ENCODE data around the gene HSP90AB1. TPM values are rescaled to one million over a fixed set of nuclear protein-coding genes. Genes with fewer than 3 reads are reported as not detected.

The HSP90AB1 gene
- total and polyA plus RNA-seq, 2 of the 8 experiments (the other 6 are each of a cell fraction or from before 2014, with no cell fraction given) = 1,564 to 2,297 TPM

DNA sequence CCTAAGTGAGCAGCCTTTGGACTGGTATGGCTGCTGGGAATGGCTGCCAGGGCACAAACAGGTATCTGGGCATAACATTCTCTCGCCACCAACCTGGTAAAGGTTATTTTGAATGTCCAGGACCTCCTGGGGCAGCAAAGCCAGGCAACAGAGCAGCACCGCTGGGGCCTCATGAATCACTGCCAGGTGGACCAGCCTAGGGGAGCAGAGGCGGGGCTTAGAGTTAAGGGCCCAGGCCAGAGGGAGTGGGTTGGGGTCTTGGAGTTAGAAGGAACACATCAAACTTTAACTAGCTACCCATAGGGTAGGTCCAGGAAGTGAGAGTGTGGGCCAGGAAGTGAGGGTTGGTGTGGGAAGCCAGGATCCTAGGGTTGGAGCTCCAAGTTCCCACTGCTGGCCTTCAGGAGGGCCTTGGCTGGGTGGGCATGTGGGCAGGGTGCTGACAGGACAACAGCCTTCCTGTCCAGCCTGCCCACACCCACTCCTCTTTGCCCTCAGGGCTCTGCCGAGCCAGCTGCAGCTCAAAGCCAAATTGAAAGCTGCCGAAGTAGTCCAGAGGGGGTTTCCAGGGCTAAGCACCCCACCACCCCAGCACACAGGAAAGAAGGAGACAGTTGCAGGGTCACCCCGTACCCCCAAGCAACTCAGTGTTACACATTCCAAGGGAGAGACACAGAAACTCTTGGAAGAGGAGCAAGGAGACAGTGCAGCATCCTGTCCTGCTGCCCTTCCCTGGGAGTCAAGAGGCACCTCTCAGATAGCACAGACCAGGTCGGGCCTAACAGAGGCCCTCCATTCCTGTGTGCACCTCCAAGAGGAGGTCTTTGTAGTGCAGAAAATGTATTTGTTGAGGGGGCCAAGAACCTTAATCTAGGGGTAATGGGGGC lies 15.8 kb downstream of the HSP90AB1 start (continued):
- no peak for TF ChIP-seq HDAC2 (IDR thresholded peaks at IDR 0.05; ENCODE audit: borderline replicate concordance in 1 of 2, low read depth in 2 of 2, low read length in 2 of 2)
- TF ChIP-seq TAF7 (optimal IDR thresholded peaks at IDR 0.05; ENCODE audit: borderline replicate concordance, low read depth, low read length) = no peak
- no peak for TF ChIP-seq SP2 (IDR thresholded peaks at IDR 0.05; ENCODE audit: low read length)
- no peak for TF ChIP-seq SUZ12 (IDR thresholded peaks at IDR 0.05; ENCODE audit: low read length)
- TF ChIP-seq, protein P1, sequence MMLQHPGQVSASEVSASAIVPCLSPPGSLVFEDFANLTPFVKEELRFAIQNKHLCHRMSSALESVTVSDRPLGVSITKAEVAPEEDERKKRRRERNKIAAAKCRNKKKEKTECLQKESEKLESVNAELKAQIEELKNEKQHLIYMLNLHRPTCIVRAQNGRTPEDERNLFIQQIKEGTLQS (IDR thresholded peaks at IDR 0.05; ENCODE audit: insufficient read depth, low read depth, low read length) = no peak
- TF ChIP-seq RXRA (IDR thresholded peaks at IDR 0.05; ENCODE audit: insufficient read depth, low read depth, low read length) = no peak
- no peak for TF ChIP-seq EZH2 (IDR thresholded peaks at IDR 0.05; ENCODE audit: low read depth, low read length, severe bottlenecking)
- no peak for TF ChIP-seq SIN3A (conservative IDR thresholded peaks at IDR 0.05 in 1 of 2, IDR thresholded peaks at IDR 0.05 in 1 of 2; ENCODE audit: low read depth in 1 of 2, low read length in 2 of 2)
- TF ChIP-seq YY1 (IDR thresholded peaks at IDR 0.05; ENCODE audit: low read depth, low read length) = no peak
